Kidney (tissue), 14 donors: ENCODE measurements around the gene CCS. TPM values are rescaled to one million over a fixed set of nuclear protein-coding genes. Genes with fewer than 3 reads are reported as not detected.
A peak's percentile ranks its signal among the peaks of the same experiment; 100 is the strongest.

Experiments used
- DNase-seq, 5 donors: peaks; one replicate each; pipeline ENCODE4 v3.0.0-alpha.2; 2013 to 2020
- FAIRE-seq: peaks from 2 replicates; lab custom pipeline; 2012; peaks lifted over from hg19 to GRCh38; lab: Jason Lieb, UNC
- H3K27ac ChIP-seq, 2 donors: one replicate each; pipeline ENCODE4 v1.7.0; 2013; ENCODE audit warnings: low read depth in 2 of 2, low read length in 2 of 2, inconsistent platforms in 1 of 2
- H3K27me3 ChIP-seq: one replicate; pipeline ENCODE4 v1.7.1; 2013; ENCODE audit warnings: low read length, inconsistent platforms; ENCODE audit not compliant: control insufficient read depth, insufficient read depth
- H3K36me3 ChIP-seq, 3 donors: one replicate each; pipeline versions ENCODE4 v1.7.0 to v1.7.1; 2013; ENCODE audit warnings: low read length in 3 of 3, control low read depth in 1 of 3, inconsistent platforms in 1 of 3; ENCODE audit not compliant: insufficient read depth in 3 of 3, control insufficient read depth in 2 of 3
- H3K4me1 ChIP-seq, 3 donors: one replicate each; pipeline versions ENCODE4 v1.7.0 to v1.7.1; 2013; ENCODE audit warnings: low read length in 3 of 3, inconsistent platforms in 1 of 3, low read depth in 1 of 3; ENCODE audit not compliant: control insufficient read depth in 2 of 3, insufficient read depth in 2 of 3
- H3K4me3 ChIP-seq, 3 donors: one replicate each; pipeline versions ENCODE4 v1.7.0 to v1.8.1; 2013; ENCODE audit warnings: low read length in 3 of 3, control low read depth in 1 of 3, inconsistent platforms in 1 of 3
- H3K9ac ChIP-seq, 3 donors: one replicate each; pipeline versions ENCODE4 v1.7.0 to v1.7.1; 2013; ENCODE audit warnings: low read length in 3 of 3, control low read depth in 1 of 3, inconsistent platforms in 1 of 3
- H3K9me3 ChIP-seq, 3 donors: one replicate each; pipeline versions ENCODE4 v1.7.0 to v1.7.1; 2013; ENCODE audit warnings: low read length in 3 of 3, control low read depth in 1 of 3, inconsistent platforms in 1 of 3; ENCODE audit not compliant: control insufficient read depth in 2 of 3, insufficient read depth in 1 of 3
- CTCF ChIP-seq: IDR thresholded peaks from 3 replicates; pipeline ENCODE4 v1.5.1; 2012; ENCODE audit warnings: mild to moderate bottlenecking, moderate library complexity, borderline replicate concordance; ENCODE audit not compliant: insufficient read depth; ENCODE audit errors: extremely low read depth
- intact Hi-C: fragments of 100-400 bp; cut with DNase I; formaldehyde crosslinking; loops from one replicate; pipeline ENCODE4 v1.11.1; 2022
- polyA plus RNA-seq: library from polyadenylated mRNA; stranded (reverse); fragments of 350-450 nt; fragmentation: Illumina TruSeq; extraction: RNeasy Lipid Tissue Mini Kit (QIAGEN cat#74804); gene quantifications from one replicate; pipeline ENCODE4 v1.2.3, GENCODE V29; 2014; ENCODE audit warnings: low read depth, low replicate concordance; ENCODE audit not compliant: insufficient read depth
- total RNA-seq: library from RNA; stranded (reverse); fragmentation: NEBNext Ultra II Directional; extraction: Animal tissue kit (Norgen Biotek cat#: 25700); gene quantifications from one replicate; pipeline ENCODE4 v1.2.1, GENCODE V29; 2021
- donor health status: control.
- donor health status: control.
- donor health status: control.
- donor health status: control.
- donor health status: control.
- donor health status: DM: yes; HTN: yes; CAD: no.
- donor health status: Normal renal cell carcinoma (clear cell type).

CCS gene
- total and polyA plus RNA-seq, 2 donors from 2014 or later: 40.7 to 78.7 TPM

- no peak for TF ChIP-seq CTCF
- H3K9ac ChIP-seq: no peak overlapping the region
- FAIRE-seq (no peak), DNase-seq (no peak)
- no peak overlapping the region for H3K4me3 ChIP-seq
- H3K4me1 ChIP-seq: peaks cover 0 to 4% (median 0%) of the 10 kb centered on the region in 3 donors
- H3K27ac ChIP-seq: no peak overlapping the region
- H3K27me3 ChIP-seq: peaks cover 4% of the 10 kb centered on the region
- H3K36me3 ChIP-seq: no peaks in the 10 kb centered on the region
- no peaks in the 10 kb centered on the region for H3K9me3 ChIP-seq
- intact Hi-C loops: no loop called here
Observed at GRCh38 chr11:66556086-66556485, 36.9 kb upstream of the CCS start.

GRCh38 chr11:66557733-66558326 lies 35.2 kb upstream of the CCS start:
- H3K9me3 ChIP-seq: no peaks in the 10 kb centered on the region
- DNase-seq (no peak), FAIRE-seq (no peak)
- no peak overlapping the region for H3K4me3 ChIP-seq
- TF ChIP-seq CTCF: no peak
- no peak overlapping the region for H3K9ac ChIP-seq
- H3K36me3 ChIP-seq: peaks cover 0 to 2% (median 0%) of the 10 kb centered on the region in 3 donors
- H3K4me1 ChIP-seq: peaks cover 0 to 4% (median 0%) of the 10 kb centered on the region in 3 donors
- peaks cover 4% of the 10 kb centered on the region for H3K27me3 ChIP-seq
- intact Hi-C loops: no loop called here
- H3K27ac ChIP-seq: no peak overlapping the region

- no peaks in the 10 kb centered on the region for H3K9me3 ChIP-seq
- H3K27me3 ChIP-seq: peaks cover 4% of the 10 kb centered on the region
- no peak for FAIRE-seq
- peaks cover 0 to 2% (median 0%) of the 10 kb centered on the region in 3 donors for H3K36me3 ChIP-seq
- no peak for TF ChIP-seq CTCF
- no peak overlapping the region for H3K9ac ChIP-seq
- no peak overlapping the region for H3K27ac ChIP-seq
- no peak overlapping the region for H3K4me3 ChIP-seq
- peak in 2 of 5 donors; percentile 49 to 68 for DNase-seq
- peaks cover 0 to 4% (median 0%) of the 10 kb centered on the region in 3 donors for H3K4me1 ChIP-seq
- intact Hi-C loops: no loop called here
Observed at GRCh38 chr11:66559142-66559865, 33.7 kb upstream of the CCS start.
